GM12878 (cell line): ENCODE data around the gene SCMH1. TPM values are rescaled to one million over a fixed set of nuclear protein-coding genes. Genes with fewer than 3 reads are reported as not detected.

ENCODE experiments used
- ATAC-seq: fragments of 200-7000 bp; cut with Tn5 transposase; 3 replicates; pipeline ENCODE4 v1.9.1; 2020; ENCODE audit warnings: mild to moderate bottlenecking, moderate library complexity
- BruUV-seq: library from RNA; stranded (reverse); fragments of 400-500 nt; replicated peaks from 2 replicates; lab custom pipeline; 2021; lab: Mats Ljungman, UMichigan
- CTCF ChIA-PET: fragments of 300-600 bp; sonication (Branson Sonifier 250); formaldehyde crosslinking; extraction: SDS; loops from one replicate; lab custom pipeline; 2021; ENCODE audit warnings: inconsistent platforms; lab: Yijun Ruan, JAX
- POLR2A ChIA-PET: fragments of 350-600 bp; formaldehyde crosslinking; extraction: SDS; loops from one replicate; lab custom pipeline; 2021; ENCODE audit warnings: inconsistent platforms; lab: Charles Lee
- RAD21 ChIA-PET: fragments of 300-600 bp; sonication (Branson Sonifier 250); formaldehyde crosslinking; loops from one replicate; lab custom pipeline; 2023; ENCODE audit warnings: antibody characterized with exemption; ENCODE audit not compliant: unreplicated experiment; lab: Charles Lee
- SMC1A ChIA-PET: fragments of 300-600 bp; sonication (Branson Sonifier 250); formaldehyde crosslinking; loops from one replicate; lab custom pipeline; 2023; ENCODE audit not compliant: unreplicated experiment, uncharacterized antibody; lab: Charles Lee
- DNase-seq: peaks from one replicate; pipeline ENCODE4 v3.0.0-alpha.2; 2011; ENCODE audit warnings: low read depth, low spot score
- FAIRE-seq: peaks from 3 replicates; lab custom pipeline; 2011; peaks lifted over from hg19 to GRCh38; lab: Jason Lieb, UNC
- H2AFZ ChIP-seq: 2 replicates; pipeline ENCODE4 v1.6.0; 2011; ENCODE audit warnings: low read depth, low read length, control low read depth; ENCODE audit not compliant: control insufficient read depth
- H3K27ac ChIP-seq: 2 replicates; pipeline ENCODE4 v1.5.1; 2011; ENCODE audit warnings: control low read depth; ENCODE audit not compliant: control insufficient read depth, insufficient read depth
- H3K27me3 ChIP-seq, 2 experiments: replicated peaks in 1 of 2; 2 replicates each; pipeline versions ENCODE4 v1.6.0 to v1.6.1; 2011; ENCODE audit warnings: low read length in 1 of 2; ENCODE audit not compliant: control insufficient read depth in 2 of 2, insufficient read depth in 2 of 2
- H3K36me3 ChIP-seq, 2 experiments: 2 replicates each; pipeline ENCODE4 v1.5.1; 2011; ENCODE audit warnings: low read length in 1 of 2; ENCODE audit not compliant: control insufficient read depth in 2 of 2, insufficient read depth in 2 of 2
- H3K4me1 ChIP-seq: 2 replicates; pipeline ENCODE4 v1.6.1; 2011; ENCODE audit warnings: mild to moderate bottlenecking, low read length, moderate library complexity, mixed read lengths; ENCODE audit not compliant: control insufficient read depth, insufficient read depth
- H3K4me2 ChIP-seq: 2 replicates; pipeline ENCODE4 v1.6.0; 2011; ENCODE audit warnings: control low read depth; ENCODE audit not compliant: control insufficient read depth, insufficient read depth
- H3K4me3 ChIP-seq: fragments of 200-600 bp; sonication (generic); 2 replicates; pipeline ENCODE4 v1.5.1; 2016
- H3K79me2 ChIP-seq: 2 replicates; pipeline ENCODE4 v1.6.0; 2011; ENCODE audit warnings: low read length; ENCODE audit not compliant: control insufficient read depth, insufficient read depth
- H3K9ac ChIP-seq: 2 replicates; pipeline ENCODE4 v1.8.0; 2011; ENCODE audit warnings: low read length, control low read depth, mixed read lengths; ENCODE audit not compliant: control insufficient read depth, insufficient read depth
- H3K9me3 ChIP-seq: replicated peaks from 3 replicates; pipeline ENCODE4 v1.5.1; 2011; ENCODE audit warnings: mild to moderate bottlenecking, low read length; ENCODE audit not compliant: control insufficient read depth, insufficient read depth
- H4K20me1 ChIP-seq: 2 replicates; pipeline ENCODE4 v1.6.0; 2011; ENCODE audit not compliant: control insufficient read depth, insufficient read depth
- CHD2 ChIP-seq: IDR thresholded peaks from 2 replicates; pipeline ENCODE4 v1.6.1; 2011; ENCODE audit warnings: low read depth, low read length, improper control_type of control experiment, borderline replicate concordance
- E2F4 ChIP-seq: IDR thresholded peaks from 2 replicates; pipeline ENCODE4 v1.6.1; 2012; ENCODE audit warnings: low read depth, low read length, improper control_type of control experiment
- E2F8 ChIP-seq: fragments of 450-650 bp; IDR thresholded peaks from 2 replicates; pipeline ENCODE4 v1.6.1; 2018; ENCODE audit warnings: mild to moderate bottlenecking, low read depth, moderate library complexity; ENCODE audit not compliant: partially characterized antibody
- GABPA ChIP-seq: IDR thresholded peaks from 2 replicates; pipeline ENCODE4 v1.6.1; 2014; ENCODE audit warnings: antibody characterized with exemption, low read depth, mild to moderate bottlenecking, inconsistent platforms
- HDAC6 ChIP-seq: fragments of 200-600 bp; sonication (generic); IDR thresholded peaks from one replicate; pipeline ENCODE4 v1.8.0; 2017; ENCODE audit warnings: antibody characterized with exemption; ENCODE audit not compliant: unreplicated experiment
- MYC ChIP-seq: IDR thresholded peaks from 2 replicates; pipeline ENCODE4 v1.6.1; 2011; ENCODE audit warnings: mild to moderate bottlenecking, low read length, moderate library complexity, inconsistent platforms; ENCODE audit not compliant: insufficient read depth, insufficient replicate concordance, insufficient read length, severe bottlenecking
- NFXL1 ChIP-seq: fragments of 450-650 bp; IDR thresholded peaks from 2 replicates; pipeline ENCODE4 v1.6.1; 2017; ENCODE audit warnings: antibody characterized with exemption, mild to moderate bottlenecking, borderline replicate concordance
- POLR2AphosphoS5 ChIP-seq: IDR thresholded peaks from 2 replicates; pipeline ENCODE4 v1.6.1; 2011; ENCODE audit warnings: mild to moderate bottlenecking, low read length, inconsistent platforms
- RAD21 ChIP-seq: IDR thresholded peaks from 2 replicates; pipeline ENCODE4 v1.6.1; 2011; ENCODE audit warnings: mild to moderate bottlenecking, low read depth, low read length, moderate library complexity; ENCODE audit not compliant: insufficient read depth
- RCOR1 ChIP-seq: conservative IDR thresholded peaks from 2 replicates; pipeline ENCODE4 v1.6.1; 2012; ENCODE audit warnings: low read depth, low read length, improper control_type of control experiment
- SPI1 ChIP-seq: IDR thresholded peaks from 2 replicates; pipeline ENCODE4 v1.6.1; 2011; ENCODE audit warnings: low read depth, mild to moderate bottlenecking, low read length, moderate library complexity, borderline replicate concordance; ENCODE audit not compliant: insufficient read depth
- ZBED1 ChIP-seq: IDR thresholded peaks from 2 replicates; pipeline ENCODE4 v1.6.1; 2016; ENCODE audit warnings: borderline replicate concordance
- ZNF24 ChIP-seq: fragments of 450-650 bp; IDR thresholded peaks from 2 replicates; pipeline ENCODE4 v1.6.1; 2017; ENCODE audit warnings: antibody characterized with exemption, mild to moderate bottlenecking
- ZNF384 ChIP-seq: IDR thresholded peaks from 2 replicates; pipeline ENCODE4 v1.6.1; 2012; ENCODE audit warnings: low read depth, mild to moderate bottlenecking, low read length, improper control_type of control experiment, borderline replicate concordance
- ZNF622 ChIP-seq: fragments of 450-650 bp; IDR thresholded peaks from 2 replicates; pipeline ENCODE4 v1.6.1; 2017; ENCODE audit warnings: mild to moderate bottlenecking, inconsistent platforms
- ZSCAN29 ChIP-seq: fragments of 450-650 bp; IDR thresholded peaks from 2 replicates; pipeline ENCODE4 v1.6.1; 2017; ENCODE audit warnings: mild to moderate bottlenecking, moderate library complexity
- in situ Hi-C: fragments of 300-500 bp; cut with MboI; formaldehyde crosslinking; loops from 9 replicates; pipeline ENCODE4 v1.14.3; 2018; ENCODE audit warnings: mixed read lengths
- intact Hi-C: fragments of 100-400 bp; cut with micrococcal nuclease; formaldehyde crosslinking; loops from one replicate; pipeline ENCODE4 v1.14.2; 2022; ENCODE audit not compliant: unreplicated experiment
- polyA plus RNA-seq, 11 experiments: library from polyadenylated mRNA; depleted of rRNA in 4 of 11; unstranded in 6 of 11; stranded (reverse) in 5 of 11; fragments of >200 nt; fragmentation: Nextera tagmentation in 4 of 11; fragmentation: Illumina TruSeq in 1 of 11; extraction: Ambion mirVana in 4 of 11; extraction: Trizol in 1 of 11; gene quantifications; 1 replicate in 1 of 11; 2 replicates in 10 of 11; pipeline versions ENCODE4 v1.2.1 to v1.2.3, GENCODE V29; 2011 to 2016; ENCODE audit warnings: inconsistent platforms in 2 of 11, missing spikeins in 2 of 11, low read depth in 1 of 11
- total RNA-seq, 4 experiments: library from RNA; depleted of rRNA in 3 of 4; stranded (reverse); fragments of >200 nt in 3 of 4; fragmentation: Illumina TruSeq in 1 of 4; extraction: Trizol in 1 of 4; gene quantifications; 2 replicates each; pipeline versions ENCODE4 v1.2.1 to v1.2.3, GENCODE V29; 2013 to 2021

SCMH1 gene
- total and polyA plus RNA-seq, 10 of the 15 experiments (the other 5 are each of a cell fraction or from before 2014, with no cell fraction given) = 7.5 to 44.1 (median 27.8) TPM

GRCh38 chr1:41122148-41122547, 120.0 kb downstream of the SCMH1 start:
- no TSS peak for BruUV-seq
- intact Hi-C loops (no loop called here), in situ Hi-C loops (no loop called here)
- no peak overlapping the region for H2AFZ ChIP-seq
- H4K20me1 ChIP-seq = no peaks in the 10 kb centered on the region
- TF ChIP-seq NFXL1 (no peak), HDAC6 (no peak), RAD21 (no peak), SPI1 (no peak), ZNF384 (no peak), E2F4 (no peak), ZNF622 (no peak), POLR2AphosphoS5 (no peak), ZBED1 (no peak), CHD2 (no peak), ZSCAN29 (no peak), E2F8 (no peak), RCOR1 (no peak), ZNF24 (no peak), MYC (no peak), GABPA (no peak)
- ChIA-PET RAD21 (no interaction called here), CTCF (interaction anchor here (1.1 to 2.2 kb wide), 2 partner anchors 24 to 45 kb away, joined by 3 to 5 read pairs; no protein-coding TSS in a partner anchor), SMC1A (interaction anchor here (0.9 kb wide), 1 partner anchor 120 kb away, joined by 3 read pairs; the partner anchor contains the start of gene SCMH1), POLR2A (interaction anchor here (0.6 kb wide), 1 partner anchor 233 kb away, joined by 5 read pairs; no protein-coding TSS in a partner anchor)
- DNase-seq (no peak), FAIRE-seq (no peak), ATAC-seq (no peak)
- no peaks in the 10 kb centered on the region for H3K27me3 ChIP-seq
- H3K27ac ChIP-seq = no peak overlapping the region
- H3K4me2 ChIP-seq = no peak overlapping the region
- no peak overlapping the region for H3K4me3 ChIP-seq
- no peaks in the 10 kb centered on the region; a peak in 1 of 4 replicates for H3K36me3 ChIP-seq
- no peaks in the 10 kb centered on the region for H3K9me3 ChIP-seq
- no peaks in the 10 kb centered on the region for H3K4me1 ChIP-seq
- H3K9ac ChIP-seq = no peak overlapping the region
- H3K79me2 ChIP-seq = no peaks in the 10 kb centered on the region
